Suppressor macrophage treated with lipopolysaccharide for 1 hour (primary cell): Measurements from ENCODE around the gene HPN.
A peak's percentile ranks its signal among the peaks of the same experiment; 100 is the strongest.
"Not testable (repeated sequence)": the region's sequence is repeated elsewhere in the genome, so short reads cannot be mapped to it uniquely, and the experiment has no call there.

Experiments used
- DNase-seq, 3 donors: peaks; one replicate each; pipeline ENCODE4 v3.0.0-alpha.2; 2020 to 2022

HPN gene

DNA sequence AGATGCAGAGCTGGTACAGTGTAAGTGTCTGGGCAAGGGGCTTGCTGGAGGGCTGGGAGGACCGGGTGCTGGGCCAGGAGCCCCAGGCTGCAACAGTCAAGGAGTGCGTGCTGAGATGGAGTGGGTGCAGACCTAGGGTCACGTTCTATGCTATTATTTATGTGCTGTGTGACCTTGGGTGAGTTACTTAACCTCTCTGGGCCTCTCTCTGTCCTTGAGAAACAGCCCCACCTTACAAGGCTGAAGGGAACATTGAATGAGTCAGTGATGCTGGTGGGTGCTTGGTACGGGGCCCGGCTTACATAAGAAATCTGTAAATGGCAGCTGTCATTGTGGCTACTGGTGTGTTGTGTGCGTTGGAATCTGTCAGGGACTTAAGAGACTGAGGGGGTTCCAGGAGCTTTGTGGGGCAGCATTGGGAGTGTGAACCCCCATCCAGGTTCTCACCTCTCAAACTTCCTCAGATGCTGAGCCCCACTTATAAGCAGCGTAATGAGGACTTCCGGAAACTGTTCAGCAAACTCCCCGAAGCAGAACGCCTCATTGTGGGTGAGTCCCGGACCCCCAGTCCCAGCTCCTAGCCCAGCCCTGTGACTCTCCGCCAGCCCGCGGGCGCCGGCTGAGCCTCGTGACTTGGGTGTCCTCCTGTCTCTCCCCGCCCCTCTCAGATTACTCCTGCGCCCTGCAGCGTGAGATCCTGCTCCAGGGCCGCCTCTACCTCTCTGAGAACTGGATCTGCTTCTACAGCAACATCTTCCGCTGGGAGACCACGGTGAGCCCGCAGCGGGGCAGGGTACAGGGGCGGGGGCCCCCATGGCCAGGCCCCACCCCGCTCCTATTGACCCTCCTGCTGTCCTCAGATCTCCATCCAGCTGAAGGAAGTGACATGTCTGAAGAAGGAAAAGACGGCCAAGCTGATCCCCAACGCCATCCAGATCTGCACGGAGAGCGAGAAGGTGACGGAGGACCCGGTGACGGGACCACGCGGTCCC, 31.8 kb upstream of the HPN start:
- no peak for DNase-seq

DNA sequence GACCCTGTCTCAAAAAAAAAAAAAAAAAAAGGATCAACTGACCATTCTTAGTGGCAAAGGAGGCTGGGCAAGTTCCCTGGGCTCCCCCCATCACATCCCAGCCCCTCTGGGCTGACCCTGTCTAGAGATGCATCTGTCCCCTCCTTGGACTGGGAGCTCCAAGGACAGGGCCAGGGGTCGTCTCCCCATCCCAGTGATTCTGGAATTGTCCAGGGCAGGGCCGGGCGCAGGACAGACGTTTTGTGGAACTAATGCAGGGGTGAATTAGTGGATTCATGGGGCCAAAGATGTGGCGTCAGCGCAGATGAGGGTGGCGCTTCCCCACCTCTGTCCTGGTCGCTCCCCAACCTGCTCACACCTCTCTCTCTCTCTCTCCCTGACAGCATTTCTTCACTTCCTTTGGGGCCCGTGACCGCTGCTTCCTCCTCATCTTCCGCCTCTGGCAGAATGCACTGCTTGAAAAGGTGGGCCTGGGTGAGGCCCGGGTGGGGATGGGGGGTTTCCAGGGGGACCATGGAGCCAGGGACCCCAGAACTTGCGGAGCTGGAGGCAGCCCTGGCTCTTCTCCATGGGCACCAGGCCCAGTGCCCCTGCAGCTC, 30.3 kb upstream of the HPN start:
- no peak for DNase-seq

DNA sequence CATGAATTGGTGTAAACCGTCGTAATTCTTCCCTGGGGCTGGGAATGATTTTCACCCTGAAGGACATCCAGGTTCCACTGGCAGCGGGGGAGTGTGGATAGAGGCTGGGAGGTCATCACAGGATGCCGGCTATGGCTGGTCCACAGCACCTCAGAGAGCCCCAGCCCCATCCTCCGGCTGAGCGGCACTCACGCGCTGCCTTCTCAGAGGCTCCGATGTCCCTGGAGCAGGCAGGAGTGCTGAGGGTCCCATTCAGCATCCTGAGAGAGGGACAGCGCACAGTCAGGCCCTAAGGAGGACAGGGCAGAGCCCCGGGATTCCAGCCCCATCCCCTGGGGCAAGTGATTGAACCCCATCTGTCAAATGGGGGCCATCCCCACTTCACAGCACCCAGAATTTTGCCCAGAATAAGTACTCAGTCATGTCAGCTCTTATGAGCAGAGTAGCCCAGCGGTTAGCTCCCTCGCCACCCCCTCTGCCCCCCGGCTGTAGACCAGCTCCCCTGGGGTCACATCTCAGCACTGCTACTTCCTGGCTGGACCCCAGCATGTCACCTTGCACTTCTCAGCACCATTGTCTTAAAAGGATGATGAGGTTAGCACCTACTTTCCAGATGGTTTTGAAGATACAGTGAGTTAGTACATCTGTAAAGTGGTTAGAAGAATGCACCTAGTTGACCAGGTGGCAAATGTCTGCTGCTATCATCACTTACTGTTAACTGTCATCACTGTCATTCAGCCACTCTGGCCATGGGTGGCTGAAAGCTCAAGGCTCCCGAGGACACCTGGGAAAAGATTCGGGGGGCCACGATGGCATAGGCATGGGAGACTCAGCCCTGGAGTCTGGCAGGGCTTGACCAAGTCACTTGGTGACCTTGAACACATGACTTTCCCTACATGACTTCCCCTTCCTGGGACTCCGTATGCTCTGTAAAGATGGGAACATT, 29.5 kb upstream of the HPN start:
- DNase-seq, result peak in 1 of 3 donors; percentile 47

DNA sequence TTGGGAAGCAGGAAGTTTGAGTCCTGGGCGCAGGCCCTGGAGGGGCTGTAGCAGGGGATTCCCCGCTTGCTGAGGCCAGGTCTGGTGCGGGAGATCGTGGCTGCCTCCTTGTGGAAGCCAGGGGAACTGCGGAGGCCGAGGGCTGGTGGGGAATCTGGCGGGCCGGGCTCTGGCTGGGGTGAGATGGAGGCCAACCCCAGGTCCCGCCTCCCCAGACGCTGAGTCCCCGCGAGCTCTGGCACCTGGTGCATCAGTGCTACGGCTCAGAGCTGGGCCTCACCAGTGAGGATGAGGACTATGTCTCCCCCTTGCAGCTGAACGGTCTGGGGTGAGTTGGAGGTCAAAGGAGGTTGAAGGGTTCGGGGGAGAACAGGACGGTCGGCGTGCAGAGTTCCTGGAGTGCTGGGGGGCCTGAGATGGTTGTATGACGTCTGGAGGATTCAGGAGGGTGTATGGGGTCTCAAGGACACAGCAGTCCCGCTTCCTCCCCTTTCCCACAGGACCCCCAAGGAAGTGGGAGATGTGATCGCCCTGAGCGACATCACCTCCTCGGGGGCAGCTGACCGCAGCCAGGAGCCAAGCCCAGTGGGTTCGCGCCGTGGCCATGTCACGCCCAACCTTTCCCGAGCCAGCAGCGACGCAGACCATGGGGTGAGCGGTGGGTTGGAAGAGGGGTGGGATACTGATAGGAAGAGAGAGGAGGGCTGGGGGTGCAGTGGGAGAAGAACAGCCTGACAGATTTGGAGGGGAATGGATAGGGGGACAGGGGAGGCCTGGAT, 28.3 kb upstream of the HPN start:
- DNase-seq, result peak; percentile 81 to 87 (median 84)

DNA sequence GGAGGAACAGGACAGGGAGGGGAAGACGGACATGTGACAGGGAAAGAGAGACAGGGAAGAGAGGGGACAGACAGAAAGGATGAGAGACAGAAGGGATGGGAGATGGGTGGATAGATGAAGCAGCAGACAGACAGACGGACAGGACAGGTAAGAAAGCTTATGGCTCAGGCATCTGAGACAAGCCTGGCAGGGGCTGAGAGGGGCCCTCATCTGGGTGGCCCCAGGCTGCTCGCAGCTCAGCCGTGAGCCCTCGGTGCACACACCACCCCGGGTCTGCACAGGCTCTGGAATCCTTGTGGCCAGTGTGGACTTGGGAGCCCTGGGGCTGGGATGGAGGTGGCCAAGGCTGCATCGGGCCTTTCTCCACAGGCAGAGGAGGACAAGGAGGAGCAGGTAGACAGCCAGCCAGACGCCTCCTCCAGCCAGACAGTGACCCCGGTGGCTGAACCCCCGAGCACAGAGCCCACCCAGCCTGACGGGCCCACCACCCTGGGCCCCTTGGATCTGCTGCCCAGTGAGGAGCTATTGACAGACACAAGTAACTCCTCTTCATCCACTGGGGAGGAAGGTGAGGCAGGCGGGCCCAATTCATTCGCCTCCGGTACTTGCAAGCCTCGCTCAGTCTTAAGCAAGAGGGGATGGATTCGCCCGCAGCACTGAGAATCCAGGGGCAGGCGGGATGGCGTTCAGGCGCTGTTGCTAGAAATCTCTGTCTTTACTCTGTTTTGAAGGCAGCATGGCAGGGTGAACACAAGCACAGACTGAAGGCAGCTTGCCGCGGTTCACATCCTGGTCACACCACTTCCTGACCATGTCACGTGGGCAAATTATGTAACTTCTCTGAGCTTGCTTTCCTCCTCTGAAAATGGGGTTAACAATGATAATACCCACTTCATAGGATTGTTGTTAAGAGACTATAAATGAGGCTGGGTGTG, 27.4 kb upstream of the HPN start:
- peak; percentile 52 to 67 (median 56) for DNase-seq

DNA sequence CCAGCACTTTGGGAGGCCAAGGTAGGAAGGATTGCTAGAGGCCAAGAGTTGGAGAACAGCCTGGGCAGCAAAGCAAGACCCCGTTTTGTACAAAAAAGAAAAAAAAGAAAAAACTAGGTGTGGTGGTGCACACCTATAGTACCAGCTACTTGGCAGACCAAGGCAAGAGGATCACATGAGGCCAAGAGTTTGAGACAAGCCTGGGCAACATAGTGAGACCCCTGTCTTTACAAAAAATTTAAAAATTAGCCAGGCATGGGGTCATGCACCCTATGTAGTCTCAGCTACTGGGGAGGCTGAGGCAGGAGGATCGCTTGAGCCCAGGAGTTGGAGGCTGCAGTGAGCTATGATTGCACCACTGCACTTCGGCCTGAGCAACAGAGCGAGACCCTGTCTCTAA, 26.7 kb upstream of the HPN start:
- not testable (repeated sequence) for DNase-seq

DNA sequence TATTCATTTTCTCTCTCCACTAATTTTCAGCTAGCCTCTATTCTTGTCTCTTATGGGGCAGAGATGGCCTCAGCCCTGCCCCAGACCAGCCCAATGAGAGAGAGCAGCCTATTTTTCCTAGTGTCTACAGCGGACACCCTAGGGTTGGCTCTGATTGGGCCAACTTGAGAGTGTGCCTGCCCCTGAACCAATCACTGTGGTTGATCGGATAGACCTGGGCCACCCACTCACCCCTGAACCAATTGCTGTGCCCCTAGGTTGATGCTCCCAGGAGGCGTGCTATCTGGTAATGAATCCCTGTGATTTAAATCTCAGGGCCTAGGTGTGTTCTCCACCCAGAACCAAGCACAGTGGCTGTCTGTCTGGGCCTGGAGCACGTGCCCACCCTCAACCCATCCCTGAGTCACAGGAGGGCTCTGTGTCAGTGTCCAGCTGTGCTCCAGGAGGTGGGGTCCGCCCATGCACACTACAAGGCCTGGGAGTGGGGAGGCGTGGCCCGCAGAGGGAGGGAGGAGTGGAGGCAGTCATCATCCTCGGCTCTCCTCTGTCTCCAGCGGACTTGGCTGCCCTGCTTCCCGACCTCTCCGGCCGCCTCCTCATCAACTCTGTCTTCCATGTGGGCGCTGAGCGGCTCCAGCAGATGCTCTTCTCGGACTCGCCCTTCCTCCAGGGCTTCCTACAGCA, 26.1 kb upstream of the HPN start:
- no peak for DNase-seq

DNA sequence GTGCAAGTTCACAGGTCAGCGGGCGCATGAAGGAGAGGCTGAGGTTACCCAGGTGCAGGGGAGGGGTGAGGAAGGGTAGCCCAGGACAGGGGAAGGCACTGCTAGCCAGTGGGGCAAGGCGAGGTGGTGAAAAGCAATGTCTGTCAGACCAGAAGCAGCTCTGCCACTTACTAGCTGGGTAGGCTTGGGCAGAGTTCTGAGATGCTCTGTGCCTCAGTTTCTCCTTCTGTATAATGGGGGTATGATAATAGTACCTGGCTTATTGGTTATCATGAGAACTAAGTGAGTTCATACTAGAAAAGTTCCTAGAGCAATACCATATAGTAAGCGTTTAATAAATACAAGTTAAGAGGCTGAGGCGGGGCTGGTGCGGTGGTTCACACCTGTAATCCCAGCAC, 25.6 kb upstream of the HPN start:
- no peak for DNase-seq

DNA sequence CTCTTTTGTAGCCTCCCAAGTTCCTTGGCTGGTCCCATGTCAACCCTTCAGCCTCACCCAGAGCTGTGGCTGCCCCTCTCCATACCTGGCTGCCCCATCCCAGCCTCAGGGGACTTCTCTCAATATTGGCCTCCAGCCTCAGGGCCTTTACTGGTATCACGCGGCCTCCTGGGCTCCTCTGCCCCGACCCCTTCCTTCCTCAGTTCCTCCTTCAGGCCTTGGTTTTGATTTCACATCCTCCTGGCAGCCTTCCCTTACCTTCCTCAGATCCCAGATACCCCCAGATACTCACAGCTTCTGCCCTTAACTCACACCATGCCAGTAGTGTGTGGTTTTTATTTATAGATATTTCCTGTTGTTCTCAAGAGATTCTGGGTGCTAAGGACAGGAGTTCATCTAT, 24.0 kb upstream of the HPN start:
- no peak for DNase-seq

DNA sequence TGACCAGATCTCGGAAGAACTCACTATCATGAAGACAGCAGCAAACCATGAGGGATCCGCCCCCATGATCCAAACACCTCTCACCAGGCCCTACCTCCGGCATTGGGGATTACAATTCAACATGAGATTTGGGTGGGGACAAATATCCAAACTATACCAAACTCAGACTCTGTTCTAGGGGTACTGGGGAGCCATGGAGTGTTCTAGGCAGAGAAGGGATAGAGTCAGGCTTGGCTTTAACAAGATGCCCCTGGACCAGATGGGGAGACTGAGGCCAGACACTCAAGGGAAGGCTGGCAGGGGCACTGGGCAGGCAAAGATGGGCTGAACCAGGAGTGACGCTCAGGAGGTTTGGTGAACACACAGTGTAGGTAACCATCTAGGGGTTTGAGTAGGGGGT, 23.1 kb upstream of the HPN start:
- no peak for DNase-seq

DNA sequence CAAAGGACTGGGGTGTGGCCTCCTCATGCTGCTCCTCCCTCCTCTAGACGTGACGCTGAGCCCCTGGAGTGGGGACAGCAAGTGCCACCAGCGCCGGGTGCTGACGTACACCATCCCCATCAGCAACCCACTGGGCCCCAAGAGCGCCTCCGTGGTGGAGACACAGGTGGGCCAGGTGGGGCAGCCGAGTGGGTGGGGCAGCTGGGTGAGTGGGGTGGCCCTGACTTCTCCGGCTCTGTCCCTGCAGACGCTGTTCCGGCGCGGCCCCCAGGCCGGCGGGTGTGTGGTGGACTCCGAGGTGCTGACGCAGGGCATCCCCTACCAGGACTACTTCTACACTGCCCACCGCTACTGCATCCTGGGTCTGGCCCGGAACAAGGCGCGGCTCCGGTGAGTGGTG, 22.4 kb upstream of the HPN start:
- DNase-seq, result no peak

DNA sequence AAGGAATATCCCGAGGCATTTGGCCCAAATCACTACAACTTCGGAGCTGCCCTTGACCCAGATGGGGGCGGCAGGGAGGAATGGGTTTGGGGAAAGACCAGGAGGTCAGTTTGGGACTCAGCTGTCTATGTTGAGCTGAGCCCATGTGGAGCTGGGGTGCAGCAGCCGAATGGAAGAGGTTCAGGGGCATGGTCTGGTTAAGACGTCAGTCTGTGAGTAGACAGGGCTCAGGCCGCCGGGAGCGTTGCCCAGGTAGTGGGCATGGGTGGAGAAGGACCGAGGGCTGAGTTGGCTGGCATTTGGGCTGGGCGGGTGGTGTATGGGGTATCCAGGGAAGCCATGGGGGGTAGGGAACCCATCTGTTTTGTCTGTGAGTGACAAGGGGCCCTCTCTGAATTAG, 20.5 kb upstream of the HPN start:
- no peak for DNase-seq

DNA sequence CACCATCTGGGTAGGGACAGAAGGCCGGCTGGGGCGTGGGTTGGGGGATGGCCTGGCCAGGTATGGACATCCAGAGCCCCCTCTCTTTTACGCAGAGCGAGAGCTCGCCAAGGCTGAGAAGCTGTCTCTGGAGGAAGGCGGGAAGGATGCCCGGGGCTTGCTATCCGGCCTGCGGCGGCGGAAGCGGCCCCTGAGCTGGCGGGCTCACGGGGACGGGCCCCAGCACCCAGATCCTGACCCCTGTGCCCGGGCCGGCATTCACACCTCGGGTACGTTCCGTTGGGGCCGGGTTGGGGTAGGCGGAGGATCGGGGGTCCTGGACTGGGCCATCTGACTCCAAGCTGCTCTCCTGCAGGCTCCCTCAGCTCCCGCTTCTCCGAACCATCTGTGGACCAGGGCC, 19.9 kb upstream of the HPN start:
- DNase-seq, result no peak

DNA sequence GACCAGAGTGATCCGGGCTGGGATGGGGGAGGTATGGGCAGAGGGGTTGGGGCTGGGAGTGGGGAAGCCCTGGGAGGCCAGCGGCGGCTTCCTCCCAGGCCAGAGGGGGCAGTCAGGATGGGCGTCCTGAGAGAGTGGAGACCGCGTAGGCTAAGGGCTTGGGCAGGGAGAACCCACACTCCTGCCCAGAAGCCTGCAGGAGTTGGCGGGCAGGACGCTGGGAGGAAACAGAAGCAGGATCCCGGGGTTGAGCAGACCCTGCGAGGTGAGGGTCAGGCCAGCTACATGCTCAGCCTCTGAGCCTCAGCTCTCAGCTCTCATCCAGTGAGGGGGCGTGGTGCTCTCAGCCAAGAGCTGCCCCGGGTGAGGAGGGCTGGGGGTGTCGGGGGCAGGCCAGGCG, 19.1 kb upstream of the HPN start:
- DNase-seq, result no peak

DNA sequence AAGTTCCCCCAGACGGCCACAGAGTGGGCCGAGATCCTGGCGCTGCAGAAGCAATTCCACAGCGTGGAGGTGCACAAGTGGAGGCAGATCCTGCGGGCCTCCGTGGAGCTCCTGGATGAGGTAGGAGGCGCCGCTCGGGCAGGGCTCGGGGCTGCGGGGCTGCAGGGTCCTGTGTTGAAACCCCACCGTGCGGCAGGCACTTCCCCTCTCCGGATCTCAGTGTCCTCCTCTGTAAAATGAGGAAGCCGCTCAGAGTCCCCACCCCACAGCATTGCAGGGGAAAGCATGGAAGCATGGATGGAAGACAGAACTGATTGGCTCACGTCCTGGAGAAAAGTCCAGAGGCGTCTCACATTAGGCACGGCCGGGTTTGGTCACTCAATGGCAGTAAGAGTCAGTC, 18.1 kb upstream of the HPN start:
- DNase-seq, result peak; percentile 39 to 59 (median 47)

DNA sequence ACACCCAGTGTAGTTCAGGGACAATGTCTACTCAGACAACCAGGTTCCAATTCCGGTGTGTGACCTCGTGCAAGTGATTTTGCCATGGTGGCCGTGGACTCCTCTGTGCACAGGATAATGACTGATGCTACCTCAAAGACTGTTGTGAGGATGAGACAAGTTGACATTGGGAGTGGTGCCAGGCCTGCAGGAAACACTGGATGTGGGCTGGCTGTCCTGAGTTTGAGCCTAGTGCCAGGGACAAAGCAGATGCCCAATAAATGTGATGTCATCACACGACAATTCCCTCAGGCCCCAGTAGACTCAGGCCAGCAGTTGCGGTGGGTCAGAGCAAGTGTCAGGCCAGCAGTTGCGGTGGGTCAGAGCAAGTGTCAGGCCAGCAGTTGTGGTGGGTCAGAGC, 17.4 kb upstream of the HPN start:
- DNase-seq, result no peak

DNA sequence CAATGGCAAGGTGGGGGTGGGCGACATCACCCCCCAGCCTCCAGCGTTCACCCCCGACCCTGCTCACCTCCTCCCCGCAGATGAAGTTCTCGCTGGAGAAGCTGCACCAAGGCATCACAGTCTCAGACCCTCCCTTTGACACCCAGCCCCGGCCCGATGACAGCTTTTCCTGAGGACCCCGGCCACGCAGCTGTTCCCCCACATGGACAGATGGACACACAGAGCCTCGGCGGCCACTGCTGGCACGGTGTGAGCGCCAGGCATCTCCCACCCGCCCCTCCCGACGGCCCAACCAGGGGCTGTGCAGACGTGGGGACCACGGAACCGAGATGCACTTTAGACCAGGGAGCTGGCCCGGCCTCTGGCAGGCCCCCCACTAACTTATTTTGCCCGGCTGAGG, 15.6 kb upstream of the HPN start:
- no peak for DNase-seq

DNA sequence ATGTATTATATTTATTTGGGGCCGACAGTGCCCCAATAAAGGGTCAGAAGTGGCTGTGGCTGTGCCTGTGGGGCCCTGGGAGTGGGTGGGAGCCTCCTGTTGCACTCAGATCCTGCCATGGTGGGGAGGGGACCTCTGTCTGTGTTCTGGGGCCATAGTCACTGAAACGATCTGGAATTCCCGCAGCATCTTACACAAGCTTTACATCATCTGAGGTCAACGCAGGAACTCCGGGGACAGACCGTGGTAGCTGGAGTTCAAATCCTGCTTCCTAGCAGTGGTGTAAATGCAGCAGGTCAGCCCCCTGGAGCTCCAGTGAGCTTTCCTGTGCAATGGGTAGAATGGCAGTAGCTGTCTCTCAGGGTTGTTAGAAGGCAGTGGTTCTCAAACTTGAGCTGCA, 15.1 kb upstream of the HPN start:
- peak; percentile 67 to 72 (median 71) for DNase-seq

DNA sequence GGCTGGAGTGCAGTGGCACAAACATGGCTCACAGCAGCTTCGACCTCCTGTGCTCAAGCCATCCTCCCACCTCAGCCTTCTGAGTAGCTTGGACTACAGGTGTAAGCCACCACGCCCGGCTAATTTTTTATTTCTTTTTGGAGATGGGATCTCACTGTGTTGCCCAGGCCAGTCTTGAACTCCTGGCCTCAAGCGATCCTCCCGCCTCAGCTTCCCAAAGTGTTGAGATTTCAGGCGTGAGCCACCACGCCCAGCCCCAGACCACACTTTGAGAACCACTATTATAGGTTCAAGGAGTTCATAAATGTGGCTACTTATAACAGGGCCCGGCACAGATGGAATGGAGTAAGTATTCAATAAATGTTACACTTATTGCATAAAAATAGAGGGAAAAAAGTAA, 14.5 kb upstream of the HPN start:
- no peak for DNase-seq

DNA sequence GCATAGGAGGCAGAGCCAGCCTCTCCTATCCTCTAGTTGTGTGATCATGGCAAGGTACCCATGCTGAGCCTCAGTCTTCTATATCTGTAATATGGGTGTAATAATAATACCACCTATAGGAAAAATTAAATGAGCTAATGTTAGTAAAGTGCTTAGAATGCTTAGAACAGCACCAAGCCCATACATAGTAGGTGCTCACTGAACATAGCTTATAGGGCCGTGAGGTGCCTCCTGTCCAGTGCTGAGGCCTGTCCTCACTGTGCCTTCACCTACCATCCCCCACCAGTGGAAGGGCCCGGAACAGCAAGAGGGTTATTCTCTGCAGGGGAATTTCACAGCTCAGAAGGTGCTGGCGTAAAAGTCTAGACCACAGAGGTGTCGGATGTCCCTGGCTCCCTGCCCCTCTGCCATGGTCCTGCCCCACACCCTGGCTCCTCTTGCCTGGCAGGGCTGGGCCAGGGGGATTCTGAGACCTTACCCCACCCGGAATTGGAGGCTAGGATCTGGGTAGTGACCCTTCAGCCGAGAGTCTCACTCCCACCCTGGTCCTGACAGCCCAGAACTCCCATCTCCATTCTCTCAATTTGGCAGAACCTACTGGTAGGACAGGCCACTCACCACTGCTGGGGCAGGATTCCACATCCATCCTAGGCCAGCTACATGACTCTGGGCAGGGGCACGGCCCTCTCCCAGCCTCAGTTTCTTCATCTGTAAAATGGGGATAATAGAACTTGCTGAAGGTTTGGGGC, 13.5 kb upstream of the HPN start:
- DNase-seq, result no peak
